ENCODE measurements around the gene ATP5MC2.

- TF ChIP-seq ZFP36 (IDR thresholded peaks at IDR 0.05; ENCODE audit: borderline replicate concordance, partially characterized antibody) (no peak), RAD21 (conservative IDR thresholded peaks at IDR 0.05 in 1 of 2, IDR thresholded peaks at IDR 0.05 in 1 of 2) (no peak), ESRRA (IDR thresholded peaks at IDR 0.05; ENCODE audit: borderline replicate concordance, low read length) (no peak), POLR2A (IDR thresholded peaks at IDR 0.05; ENCODE audit: low read length) (no peak), MYC (IDR thresholded peaks at IDR 0.05; ENCODE audit: borderline replicate concordance, low read length) (no peak), SMC3 (IDR thresholded peaks at IDR 0.05) (no peak), CTCF (IDR thresholded peaks at IDR 0.05) (no peak), CHD2 (IDR thresholded peaks at IDR 0.05; ENCODE audit: low read length, partially characterized antibody) (no peak), FOXS1 (CRISPR knock-in tag; IDR thresholded peaks at IDR 0.05) (no peak), RCOR1 (IDR thresholded peaks at IDR 0.05; ENCODE audit: low read depth, low read length) (no peak)
- TF ChIP-seq, protein P1, sequence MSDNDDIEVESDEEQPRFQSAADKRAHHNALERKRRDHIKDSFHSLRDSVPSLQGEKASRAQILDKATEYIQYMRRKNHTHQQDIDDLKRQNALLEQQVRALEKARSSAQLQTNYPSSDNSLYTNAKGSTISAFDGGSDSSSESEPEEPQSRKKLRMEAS (IDR thresholded peaks at IDR 0.05), result no peak
- TF ChIP-seq, protein P2, sequence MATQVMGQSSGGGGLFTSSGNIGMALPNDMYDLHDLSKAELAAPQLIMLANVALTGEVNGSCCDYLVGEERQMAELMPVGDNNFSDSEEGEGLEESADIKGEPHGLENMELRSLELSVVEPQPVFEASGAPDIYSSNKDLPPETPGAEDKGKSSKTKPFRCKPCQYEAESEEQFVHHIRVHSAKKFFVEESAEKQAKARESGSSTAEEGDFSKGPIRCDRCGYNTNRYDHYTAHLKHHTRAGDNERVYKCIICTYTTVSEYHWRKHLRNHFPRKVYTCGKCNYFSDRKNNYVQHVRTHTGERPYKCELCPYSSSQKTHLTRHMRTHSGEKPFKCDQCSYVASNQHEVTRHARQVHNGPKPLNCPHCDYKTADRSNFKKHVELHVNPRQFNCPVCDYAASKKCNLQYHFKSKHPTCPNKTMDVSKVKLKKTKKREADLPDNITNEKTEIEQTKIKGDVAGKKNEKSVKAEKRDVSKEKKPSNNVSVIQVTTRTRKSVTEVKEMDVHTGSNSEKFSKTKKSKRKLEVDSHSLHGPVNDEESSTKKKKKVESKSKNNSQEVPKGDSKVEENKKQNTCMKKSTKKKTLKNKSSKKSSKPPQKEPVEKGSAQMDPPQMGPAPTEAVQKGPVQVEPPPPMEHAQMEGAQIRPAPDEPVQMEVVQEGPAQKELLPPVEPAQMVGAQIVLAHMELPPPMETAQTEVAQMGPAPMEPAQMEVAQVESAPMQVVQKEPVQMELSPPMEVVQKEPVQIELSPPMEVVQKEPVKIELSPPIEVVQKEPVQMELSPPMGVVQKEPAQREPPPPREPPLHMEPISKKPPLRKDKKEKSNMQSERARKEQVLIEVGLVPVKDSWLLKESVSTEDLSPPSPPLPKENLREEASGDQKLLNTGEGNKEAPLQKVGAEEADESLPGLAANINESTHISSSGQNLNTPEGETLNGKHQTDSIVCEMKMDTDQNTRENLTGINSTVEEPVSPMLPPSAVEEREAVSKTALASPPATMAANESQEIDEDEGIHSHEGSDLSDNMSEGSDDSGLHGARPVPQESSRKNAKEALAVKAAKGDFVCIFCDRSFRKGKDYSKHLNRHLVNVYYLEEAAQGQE (IDR thresholded peaks at IDR 0.05), result no peak
Observed at GRCh38 chr12:53717319-53717718, 41.4 kb upstream of the ATP5MC2 start.

All from A549 (cell line).